ENCODE results near the gene USP32. TPM values are rescaled to one million over a fixed set of nuclear protein-coding genes. Genes with fewer than 3 reads are reported as not detected.

USP32 gene
- total RNA-seq, 1 donor from 2014 or later, result 40.8 TPM

DNA sequence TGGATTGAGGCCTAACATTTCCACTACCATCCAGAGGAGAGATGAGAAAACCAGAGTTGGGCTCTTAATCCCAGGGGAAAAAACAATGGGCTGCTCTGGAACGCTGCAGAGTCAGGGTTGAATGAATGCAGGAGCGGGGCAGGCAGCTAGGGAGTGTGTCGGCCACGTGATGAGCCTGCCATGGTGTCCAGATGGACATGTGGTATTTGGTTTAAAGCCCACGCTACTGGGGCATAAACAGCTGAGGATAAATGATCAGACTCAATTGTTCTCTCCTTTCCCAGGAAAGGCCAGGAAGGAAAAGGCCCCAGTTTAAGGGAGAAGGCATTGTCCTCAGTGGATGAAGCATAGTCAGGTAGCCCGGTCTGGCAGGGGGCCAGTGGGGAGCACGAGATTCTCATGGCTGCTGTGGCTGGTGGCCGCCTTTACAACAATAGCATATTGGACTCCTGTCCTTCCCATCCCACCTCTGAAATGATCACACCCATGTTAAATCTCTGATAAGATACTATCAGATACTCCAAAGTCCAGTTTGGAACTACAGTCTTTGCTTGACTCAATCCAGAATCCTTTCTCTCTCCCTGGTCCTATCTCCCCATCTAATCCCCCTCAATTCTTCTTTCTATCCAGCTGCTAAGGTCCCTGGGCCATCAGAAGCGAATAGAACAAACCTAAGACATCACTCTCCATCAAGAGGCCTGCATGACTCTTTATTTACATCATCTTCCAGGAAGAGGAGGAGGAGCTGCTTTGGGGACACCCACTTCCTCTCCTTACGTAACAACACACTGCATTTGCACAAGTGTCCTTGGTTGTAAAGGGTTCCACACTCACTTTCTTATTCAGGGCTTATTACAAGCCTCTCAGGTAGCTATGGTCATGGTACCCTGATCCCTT, 221.8 kb downstream of the USP32 start:
- H3K9me3 Mint-ChIP-seq, result no peaks in the 10 kb centered on the region
- no peak overlapping the region for H3K4me3 Mint-ChIP-seq
- H3K4me1 Mint-ChIP-seq, result peaks cover 19% of the 10 kb centered on the region
- TF ChIP-seq, protein P1, sequence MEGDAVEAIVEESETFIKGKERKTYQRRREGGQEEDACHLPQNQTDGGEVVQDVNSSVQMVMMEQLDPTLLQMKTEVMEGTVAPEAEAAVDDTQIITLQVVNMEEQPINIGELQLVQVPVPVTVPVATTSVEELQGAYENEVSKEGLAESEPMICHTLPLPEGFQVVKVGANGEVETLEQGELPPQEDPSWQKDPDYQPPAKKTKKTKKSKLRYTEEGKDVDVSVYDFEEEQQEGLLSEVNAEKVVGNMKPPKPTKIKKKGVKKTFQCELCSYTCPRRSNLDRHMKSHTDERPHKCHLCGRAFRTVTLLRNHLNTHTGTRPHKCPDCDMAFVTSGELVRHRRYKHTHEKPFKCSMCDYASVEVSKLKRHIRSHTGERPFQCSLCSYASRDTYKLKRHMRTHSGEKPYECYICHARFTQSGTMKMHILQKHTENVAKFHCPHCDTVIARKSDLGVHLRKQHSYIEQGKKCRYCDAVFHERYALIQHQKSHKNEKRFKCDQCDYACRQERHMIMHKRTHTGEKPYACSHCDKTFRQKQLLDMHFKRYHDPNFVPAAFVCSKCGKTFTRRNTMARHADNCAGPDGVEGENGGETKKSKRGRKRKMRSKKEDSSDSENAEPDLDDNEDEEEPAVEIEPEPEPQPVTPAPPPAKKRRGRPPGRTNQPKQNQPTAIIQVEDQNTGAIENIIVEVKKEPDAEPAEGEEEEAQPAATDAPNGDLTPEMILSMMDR (conservative IDR thresholded peaks at IDR 0.05), result no peak
- no peak for DNase-seq (ENCODE audit: low read depth, low spot score)
- H3K36me3 Mint-ChIP-seq (ENCODE audit: low read depth), result no peaks in the 10 kb centered on the region
- peak overlapping the region; percentile 19 for H3K27ac Mint-ChIP-seq (ENCODE audit: unreplicated experiment)
- H3K27me3 Mint-ChIP-seq (ENCODE audit: low read depth), result no peaks in the 10 kb centered on the region

DNA sequence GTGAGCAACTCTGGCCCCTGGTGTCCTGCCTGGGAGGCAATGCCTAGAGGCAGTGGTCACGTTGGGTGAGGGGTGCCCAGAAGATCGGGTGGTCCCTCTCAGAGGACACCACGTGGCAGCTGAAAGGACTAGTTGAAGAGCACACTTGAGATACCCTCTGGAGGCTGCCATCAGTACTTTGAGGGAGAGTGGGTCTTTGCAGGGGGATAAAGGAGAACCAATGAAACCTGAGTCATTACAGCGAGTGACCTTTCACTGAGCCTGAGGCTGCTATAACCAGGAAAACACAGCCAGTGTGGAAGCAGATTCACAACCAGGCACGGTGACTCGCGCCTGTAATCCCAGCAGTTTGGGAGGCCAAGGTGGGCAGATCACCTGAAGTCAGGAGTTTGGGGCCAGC, 223.3 kb downstream of the USP32 start:
- H3K9me3 Mint-ChIP-seq, result no peaks in the 10 kb centered on the region
- no peak overlapping the region for H3K4me3 Mint-ChIP-seq
- DNase-seq (ENCODE audit: low read depth, low spot score), result no peak
- no peaks in the 10 kb centered on the region for H3K36me3 Mint-ChIP-seq (ENCODE audit: low read depth)
- peaks cover 10% of the 10 kb centered on the region for H3K4me1 Mint-ChIP-seq
- TF ChIP-seq, protein P1 (conservative IDR thresholded peaks at IDR 0.05), result no peak
- H3K27me3 Mint-ChIP-seq (ENCODE audit: low read depth), result peaks cover 1% of the 10 kb centered on the region
- no peak overlapping the region for H3K27ac Mint-ChIP-seq (ENCODE audit: unreplicated experiment)

DNA sequence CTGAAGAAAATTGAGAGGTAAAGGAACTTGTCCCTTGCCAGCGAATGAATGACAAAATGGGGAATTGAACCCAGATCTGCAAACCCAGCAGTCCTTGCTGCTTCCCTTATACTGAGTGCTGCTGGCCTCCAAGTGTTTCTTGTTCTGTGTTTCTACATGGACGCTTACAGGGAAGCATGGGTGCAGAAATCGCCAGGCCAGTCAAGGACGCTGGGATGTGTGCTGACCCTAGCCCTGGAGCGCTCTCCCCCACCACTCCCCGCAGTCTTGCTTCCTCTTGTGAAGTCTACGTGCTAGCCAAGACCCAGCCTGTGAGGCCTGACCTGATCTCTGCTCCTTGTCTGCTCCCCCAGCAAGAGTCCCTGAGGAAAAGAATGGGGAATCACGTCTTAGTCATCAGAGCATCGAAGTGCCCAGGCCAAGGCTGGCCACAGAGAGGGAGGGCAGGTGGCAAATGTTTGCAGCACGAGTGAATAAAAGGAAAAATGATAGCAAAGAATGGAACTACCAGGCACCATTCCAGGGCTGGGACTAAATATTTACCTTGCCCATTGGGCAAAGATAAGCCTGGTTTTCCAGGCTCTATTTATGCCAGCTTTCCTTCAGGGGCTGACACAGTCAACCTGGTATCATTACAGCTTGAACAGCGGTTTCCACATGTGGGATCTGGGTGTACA, 224.7 kb downstream of the USP32 start:
- Mint-ChIP-seq H3K27me3 (ENCODE audit: low read depth) (peaks cover 3% of the 10 kb centered on the region), H3K4me1 (peaks cover 15% of the 10 kb centered on the region), H3K36me3 (ENCODE audit: low read depth) (no peaks in the 10 kb centered on the region), H3K27ac (ENCODE audit: unreplicated experiment) (peak overlapping the region; percentile 71), H3K4me3 (no peak overlapping the region), H3K9me3 (no peaks in the 10 kb centered on the region)
- TF ChIP-seq, protein P1 (conservative IDR thresholded peaks at IDR 0.05), result no peak
- no peak for DNase-seq (ENCODE audit: low read depth, low spot score)

DNA sequence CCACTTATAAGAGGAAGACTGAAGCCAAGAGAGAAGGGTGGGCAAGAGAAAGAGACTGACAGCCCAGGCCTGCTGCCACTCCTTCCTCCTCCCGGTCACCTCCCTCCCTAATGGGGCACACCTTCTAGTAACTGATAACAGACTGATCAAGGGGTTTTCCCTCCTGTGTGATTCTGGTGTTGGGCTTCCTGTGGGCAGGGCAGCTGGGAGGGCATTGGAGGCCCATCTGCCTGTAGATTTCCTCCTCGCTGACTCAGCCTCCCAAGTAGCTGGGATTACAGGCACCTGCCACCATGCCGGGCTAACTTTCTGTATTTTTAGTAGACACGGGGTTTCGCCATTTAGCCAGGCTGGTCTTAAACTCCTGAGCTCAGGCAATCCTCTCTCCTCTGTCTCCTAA, 226.0 kb downstream of the USP32 start:
- Mint-ChIP-seq H3K27me3 (ENCODE audit: low read depth) (peaks cover 3% of the 10 kb centered on the region), H3K9me3 (no peaks in the 10 kb centered on the region), H3K36me3 (ENCODE audit: low read depth) (no peaks in the 10 kb centered on the region), H3K4me3 (no peak overlapping the region), H3K27ac (ENCODE audit: unreplicated experiment) (no peak overlapping the region), H3K4me1 (peaks cover 25% of the 10 kb centered on the region)
- TF ChIP-seq, protein P1 (conservative IDR thresholded peaks at IDR 0.05), result no peak
- DNase-seq (ENCODE audit: low read depth, low spot score), result no peak

DNA sequence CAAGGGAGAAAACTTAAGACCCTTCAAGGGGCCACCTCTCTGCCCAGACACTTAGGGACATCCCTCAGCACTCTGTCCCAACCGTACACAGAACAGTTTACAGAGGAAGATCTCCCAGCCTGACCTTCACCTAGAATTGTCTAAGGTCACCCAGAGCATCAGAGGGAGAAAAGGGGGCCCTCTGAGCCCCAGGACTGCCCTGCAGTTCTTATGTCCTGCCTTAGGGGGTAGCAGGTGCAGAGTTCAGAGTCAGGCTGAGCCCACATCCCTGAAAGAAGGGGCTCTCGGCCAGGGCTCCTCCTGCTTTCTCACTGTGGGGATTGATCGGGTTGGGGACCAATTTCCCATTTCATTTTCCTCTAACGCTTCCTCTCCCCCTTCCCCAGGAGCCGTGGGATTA, 226.7 kb downstream of the USP32 start:
- DNase-seq (ENCODE audit: low read depth, low spot score), result no peak
- Mint-ChIP-seq H3K27ac (ENCODE audit: unreplicated experiment) (no peak overlapping the region), H3K4me3 (no peak overlapping the region), H3K9me3 (no peaks in the 10 kb centered on the region), H3K4me1 (peaks cover 24% of the 10 kb centered on the region), H3K27me3 (ENCODE audit: low read depth) (peaks cover 6% of the 10 kb centered on the region), H3K36me3 (ENCODE audit: low read depth) (no peaks in the 10 kb centered on the region)
- TF ChIP-seq, protein P1 (conservative IDR thresholded peaks at IDR 0.05), result no peak
